Measurements from ENCODE around the gene IQCK.
"Not testable (repeated sequence)": the region's sequence is repeated elsewhere in the genome, so short reads cannot be mapped to it uniquely, and the experiment has no call there.

Gene IQCK

DNA sequence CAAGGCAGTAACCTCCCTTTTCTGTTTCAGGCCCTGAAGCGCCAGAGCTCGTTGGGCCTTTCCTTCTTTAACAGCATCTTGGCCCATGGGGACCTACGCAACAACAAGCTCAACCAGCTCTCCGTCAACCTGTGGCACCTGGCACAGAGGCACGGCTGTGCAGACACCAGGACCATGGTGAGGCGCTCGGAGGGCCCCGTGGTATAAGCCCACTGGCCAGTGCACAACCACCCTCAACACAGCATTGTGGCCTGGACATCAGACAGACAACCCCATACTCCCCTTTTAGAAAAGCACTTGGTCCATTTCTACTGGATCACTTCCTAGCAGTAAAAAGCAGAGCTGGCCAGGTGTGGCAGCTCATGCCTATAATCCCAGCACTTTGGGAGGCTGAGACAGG, 18.6 kb upstream of the IQCK start:
- DNase-seq (ENCODE audit: low spot score) = no peak

DNA sequence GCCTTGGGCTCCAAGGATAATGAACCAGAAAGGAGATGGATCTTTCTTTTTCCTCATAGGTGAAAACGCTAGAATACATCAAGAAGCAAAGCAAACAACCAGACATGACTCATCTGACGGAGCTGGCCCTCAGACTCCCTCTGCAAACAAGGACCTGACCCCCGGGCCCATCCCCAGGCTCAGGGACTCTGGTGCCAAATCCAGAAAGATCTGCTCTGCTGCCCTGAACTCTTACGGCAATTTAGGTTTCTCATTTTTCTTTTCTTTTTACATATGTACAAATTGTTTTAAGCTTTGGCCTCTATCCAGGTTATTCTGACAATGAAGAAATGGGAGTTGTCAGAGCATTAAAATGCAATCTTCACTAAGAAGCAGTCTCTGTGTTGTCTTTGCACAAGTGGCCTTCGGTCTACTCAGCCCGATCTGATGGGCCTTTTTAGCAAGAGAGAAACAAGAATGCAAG, 17.7 kb upstream of the IQCK start:
- no peak for DNase-seq (ENCODE audit: low spot score)

DNA sequence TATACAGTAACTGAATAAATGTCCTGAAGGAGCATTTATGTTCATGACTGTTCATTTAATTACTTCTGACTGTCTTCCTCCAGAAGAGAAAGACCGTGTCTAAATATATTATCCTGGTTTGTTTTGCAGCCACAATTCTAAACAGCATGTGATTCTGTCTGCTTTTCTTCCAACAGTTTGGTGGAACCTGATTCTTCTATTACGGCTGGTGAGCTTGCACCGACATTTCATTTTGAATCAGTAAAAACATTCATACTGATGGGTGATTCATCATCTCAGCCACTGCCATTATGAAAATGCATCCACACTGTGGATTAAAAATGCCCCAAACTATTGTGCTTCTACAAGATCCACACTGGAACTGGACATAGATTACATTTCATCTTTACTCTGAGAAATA, 17.0 kb upstream of the IQCK start:
- DNase-seq (ENCODE audit: low spot score) = no peak

DNA sequence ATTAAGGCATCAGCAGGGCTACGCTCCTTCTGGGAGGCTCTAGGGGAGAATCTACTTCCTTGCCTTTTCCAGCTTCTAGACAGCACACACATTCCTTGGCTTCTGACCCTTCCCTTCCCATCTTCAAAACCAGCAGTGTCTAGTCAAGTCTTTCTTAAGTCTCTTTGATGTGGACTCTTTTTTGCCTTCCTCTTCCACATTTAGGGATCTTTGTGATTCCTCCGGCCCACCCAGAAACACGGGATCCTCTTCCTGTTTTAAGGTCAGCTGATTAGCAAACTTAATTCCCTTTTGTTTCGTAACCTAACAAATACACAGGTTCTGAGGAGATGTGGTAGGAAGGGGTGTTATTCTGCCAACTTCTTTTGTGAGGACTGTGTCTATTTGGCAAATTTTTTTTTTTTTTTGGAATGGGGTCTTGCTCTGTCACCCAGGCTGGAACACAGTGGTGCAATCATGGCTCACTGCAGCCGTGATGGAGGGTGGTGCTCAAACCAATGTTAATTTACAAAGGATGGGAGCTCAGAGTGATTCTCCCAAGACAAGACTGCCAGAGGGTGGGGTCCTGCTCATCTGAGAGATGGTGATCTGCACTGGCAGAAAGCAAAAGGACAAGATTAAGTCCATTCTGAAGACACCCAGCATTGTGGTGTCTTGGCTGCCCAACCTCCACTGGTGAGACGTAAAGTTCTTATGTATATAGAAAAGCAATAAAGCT, 14.7 kb upstream of the IQCK start:
- DNase-seq (ENCODE audit: low spot score) = no peak

DNA sequence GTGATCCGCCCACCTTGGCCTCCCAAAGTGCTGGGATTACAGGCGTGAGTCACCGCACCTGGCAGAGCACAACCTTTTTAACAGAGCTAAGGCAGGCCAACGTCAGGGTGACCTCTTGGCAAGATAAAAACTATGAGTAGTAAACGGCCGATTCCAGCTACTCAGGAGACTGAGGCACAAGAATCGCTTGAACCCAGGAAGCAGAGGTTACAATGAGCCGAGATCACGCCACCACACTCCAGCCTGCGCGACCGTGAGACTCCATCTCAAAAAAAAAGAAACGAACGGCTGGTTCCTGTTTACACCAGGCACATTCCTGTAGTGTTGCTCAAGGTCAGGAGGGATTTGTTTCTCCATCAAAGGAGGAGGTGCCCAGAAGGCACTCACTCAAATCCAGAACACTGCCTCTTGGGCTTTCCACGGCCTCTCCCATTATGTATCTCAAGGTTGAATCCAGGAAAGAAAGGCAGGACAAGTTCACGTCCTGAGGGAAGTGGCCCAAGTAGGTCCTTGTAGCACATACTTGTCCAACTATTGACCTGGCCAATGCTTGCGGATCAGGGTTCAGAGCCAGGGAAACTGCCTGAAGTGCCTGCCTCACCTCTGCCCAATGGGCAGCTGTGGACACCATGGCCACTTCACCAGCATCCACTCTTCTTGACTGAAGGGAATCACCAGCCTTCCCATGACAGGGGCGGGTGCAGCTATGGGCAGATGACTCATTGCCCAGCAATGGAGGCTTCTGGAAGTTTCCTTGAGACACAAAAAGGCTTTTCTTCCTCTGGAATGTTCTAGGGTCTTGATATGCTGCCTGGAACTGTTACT, 13.5 kb upstream of the IQCK start:
- no peak for DNase-seq (ENCODE audit: low spot score)

DNA sequence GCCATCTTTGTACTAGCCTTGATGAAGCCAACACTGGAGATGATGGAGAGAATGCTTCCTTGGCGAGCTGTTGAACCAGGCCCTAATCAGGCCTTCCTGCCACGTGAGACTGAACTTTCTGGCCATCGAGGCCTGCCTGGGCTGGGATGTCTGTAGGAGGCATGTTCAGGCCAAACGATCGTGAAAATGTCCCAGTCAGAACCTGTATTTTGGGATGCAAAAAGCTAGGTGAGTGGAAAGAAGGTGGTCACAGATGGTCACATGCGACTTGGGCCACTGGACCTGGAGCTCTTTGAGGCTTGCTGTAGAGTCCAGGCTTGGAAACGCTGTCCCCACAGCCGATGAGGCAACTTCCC, 12.9 kb upstream of the IQCK start:
- no peak for DNase-seq (ENCODE audit: low spot score)

DNA sequence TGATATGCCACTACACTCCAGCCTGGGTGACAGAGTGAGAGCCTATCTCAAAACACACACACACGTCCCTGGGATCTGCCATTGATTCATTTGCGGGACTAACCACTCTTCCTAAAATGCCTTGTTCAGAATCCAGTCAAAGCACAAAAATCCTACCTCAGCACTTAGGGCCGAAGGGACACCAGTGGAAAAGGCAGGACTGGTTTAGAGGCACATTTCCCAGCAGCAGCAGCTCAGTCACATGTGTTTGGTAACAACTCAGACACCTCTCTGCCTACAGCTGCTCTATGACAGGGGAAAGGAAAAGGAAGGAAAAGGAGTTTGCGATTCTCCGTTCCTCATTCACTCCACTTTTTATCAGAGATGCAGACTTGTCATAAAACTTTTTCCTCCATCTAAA, 12.2 kb upstream of the IQCK start:
- DNase-seq (ENCODE audit: low spot score) = no peak

DNA sequence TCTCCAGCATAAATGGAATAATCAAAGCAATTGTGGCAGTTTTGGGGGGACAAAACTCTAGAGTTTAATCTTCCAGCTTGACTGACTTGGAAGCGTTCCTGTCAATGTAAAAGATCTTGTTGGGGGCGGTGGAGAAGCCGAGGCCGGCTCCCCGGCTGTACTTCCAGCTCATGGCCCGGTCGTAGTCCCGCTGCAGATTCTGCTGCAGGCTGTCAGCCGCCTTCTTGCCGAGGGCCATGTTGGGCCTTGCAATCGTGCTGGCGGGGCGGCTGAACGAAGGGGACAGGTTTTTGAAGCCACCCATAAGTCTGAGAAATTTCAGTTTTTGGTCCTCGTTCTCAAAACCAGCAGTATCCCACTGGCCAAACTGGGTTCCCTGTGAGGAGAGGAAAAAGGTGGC, 11.2 kb upstream of the IQCK start:
- DNase-seq (ENCODE audit: low spot score) = no peak

DNA sequence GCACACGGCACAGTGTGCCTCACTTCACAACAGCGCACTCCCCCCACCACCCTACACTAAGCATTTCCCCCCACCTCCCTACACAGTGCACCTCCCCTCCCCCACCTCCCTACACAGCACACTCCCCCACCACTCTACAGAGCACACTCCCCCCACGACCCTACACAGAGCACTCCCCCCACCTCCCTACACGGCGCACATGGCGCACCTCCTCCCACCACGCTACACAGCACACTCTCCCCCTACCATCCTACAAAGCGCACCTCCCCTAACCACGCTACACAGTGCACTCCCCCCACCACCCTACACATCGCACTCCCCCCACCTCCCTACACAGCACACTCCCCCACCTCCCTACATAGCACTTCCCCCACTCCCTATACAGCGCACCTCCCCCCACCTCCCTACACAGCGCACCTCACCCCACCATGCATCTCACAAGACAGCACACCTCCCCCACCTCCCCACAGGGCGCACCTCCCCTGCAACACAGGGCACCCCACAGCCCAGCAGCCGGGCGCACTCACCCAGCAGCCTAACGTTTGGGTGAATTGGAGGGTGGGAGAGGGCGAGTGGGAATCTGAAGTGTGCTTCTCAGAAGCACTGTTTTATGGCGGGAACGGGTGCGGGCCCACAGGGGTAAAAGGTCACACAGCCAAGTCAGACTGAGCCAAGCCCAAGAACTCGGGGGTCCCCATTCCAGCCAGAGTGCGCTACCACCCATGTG, 10.3 kb upstream of the IQCK start:
- DNase-seq (ENCODE audit: low spot score) = no peak

DNA sequence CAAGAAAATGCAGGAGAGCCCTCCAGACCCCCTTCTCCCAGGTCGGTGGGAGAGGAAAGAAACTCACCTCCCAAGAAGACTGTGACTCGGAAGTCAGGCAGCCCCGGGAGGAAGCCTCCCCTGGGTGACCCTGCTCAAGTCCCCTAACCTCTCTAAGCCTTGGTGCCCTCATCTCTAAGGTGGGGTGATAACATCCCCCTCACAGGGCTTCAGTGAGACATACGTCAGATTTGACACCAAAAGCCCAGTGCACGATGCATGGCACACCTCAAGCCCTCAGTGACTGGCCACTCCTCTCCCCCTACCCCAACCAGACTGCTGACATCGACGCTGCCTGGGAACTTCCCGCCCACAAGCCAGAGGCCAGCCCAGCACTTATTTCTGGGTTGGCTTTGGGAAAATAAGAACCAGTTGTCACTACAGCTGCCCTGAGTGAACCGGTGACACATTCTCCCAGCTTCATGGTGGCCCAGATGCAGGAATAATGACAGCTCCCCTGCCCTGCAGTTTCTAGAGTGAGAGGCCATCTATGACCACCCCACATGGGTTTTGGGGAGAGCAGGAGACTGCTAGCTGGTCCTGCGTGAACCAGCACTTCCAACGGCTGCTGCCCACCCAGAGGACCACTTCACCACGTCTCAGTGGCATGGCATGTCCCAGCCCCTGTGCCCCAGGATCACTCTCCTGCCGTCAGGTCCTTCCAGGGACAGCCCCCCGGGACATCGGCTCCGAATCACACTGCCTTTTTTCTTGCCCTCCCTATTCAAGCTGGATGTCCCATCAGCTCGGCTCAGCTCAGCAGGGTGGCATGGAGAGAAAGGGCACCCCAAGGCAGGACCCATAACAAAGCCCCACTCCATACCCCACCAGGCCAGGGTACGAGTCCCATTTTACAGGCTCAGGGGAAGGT, 9.5 kb upstream of the IQCK start:
- no peak for DNase-seq (ENCODE audit: low spot score)

DNA sequence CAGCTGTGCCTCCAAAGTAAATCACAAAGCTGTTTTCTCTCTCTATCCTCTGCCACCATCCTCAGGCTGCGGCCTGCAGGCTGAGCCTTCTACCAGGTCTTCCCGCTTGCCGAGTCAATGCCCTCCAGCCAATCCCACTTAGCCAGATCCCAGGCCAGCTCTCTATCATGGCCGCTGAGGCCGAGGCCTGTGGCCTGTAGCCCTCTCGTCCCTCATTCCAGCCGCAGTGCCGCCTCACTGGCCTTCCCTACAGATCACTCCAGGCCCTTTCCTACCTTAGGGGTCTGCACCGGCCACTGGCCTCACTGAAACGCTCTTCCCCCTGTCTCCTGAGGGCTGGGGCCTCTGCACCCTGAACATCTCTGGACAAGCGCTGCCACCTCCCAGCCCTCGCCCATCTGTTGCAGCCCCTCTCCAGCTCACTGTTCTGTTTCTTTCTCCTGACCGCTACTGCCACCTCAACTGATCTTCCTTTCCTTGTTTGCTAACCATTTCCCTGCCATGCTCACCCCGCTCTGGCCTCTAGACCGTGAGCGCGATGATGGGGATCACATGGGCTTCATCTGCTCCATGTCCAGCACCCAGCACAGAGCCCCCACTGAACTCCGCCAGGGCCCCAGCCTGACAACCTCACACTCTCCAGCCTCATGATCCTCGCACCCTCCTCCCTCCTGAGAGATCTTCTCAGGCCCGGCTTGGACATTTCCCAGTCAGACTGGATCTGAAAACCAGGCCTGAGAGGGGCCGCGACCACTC, 8.5 kb upstream of the IQCK start:
- no peak for DNase-seq (ENCODE audit: low spot score)

DNA sequence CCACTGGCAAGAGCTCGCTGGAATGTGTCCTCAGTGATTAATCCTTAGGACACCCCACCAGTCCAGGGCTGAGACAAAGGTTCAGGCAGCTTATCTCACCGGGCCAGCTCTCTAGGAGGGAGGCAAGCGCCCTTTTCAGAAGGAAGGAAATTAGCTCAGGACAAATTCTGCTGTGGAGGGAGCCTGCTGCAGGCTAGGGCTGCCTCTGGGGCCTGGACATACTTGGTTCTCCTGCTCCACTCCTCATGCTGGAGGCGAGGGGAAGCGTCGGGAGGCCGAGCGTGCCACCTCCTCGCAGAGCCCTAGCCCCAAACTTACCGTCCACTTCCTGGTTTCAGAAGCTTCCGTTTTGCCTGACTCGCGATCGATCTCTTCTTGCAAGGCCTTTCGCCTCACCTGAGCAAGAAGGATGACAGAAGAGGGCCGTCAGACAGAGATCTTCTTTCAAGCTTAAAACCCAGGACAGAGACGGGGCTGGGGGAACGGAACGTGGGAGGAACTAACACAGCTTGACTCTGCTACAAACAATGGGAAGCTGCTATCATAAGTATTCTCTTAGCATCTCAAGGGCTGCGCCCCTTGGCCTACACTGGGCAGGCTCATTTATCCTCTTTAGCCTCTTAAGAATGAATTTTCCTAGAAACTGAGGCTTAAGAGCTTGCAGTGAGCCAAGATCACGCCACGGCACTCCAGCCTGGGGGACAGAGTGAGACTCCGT, 7.7 kb upstream of the IQCK start:
- DNase-seq (ENCODE audit: low spot score) = no peak

DNA sequence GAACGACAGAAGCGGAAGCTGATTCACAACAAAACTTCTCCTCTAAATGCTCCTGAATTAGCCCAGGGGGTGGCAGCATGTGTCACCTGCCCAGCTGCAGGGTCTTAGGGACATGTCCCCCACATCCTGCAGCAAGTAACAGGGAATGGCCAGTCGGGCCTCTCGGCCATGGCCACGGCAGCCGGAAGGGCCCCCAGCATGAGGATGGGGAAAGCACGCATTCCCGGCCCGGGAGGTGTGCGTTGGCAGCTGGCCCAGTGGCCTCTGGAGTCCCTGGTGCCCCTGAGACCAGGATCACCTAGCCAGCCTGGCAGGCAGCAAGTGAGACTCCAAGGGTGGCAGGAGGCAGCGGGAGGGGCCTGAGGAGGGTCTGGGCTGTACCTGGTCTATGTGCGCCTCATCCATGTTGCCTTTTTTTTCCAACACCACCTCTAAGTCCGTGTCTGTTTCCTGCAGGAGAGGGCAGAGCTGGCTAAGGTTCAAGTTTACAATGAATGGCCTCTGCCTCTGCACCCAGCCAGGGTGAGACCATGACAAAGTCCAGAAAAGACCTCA, 7.0 kb upstream of the IQCK start:
- DNase-seq (ENCODE audit: low spot score) = no peak

DNA sequence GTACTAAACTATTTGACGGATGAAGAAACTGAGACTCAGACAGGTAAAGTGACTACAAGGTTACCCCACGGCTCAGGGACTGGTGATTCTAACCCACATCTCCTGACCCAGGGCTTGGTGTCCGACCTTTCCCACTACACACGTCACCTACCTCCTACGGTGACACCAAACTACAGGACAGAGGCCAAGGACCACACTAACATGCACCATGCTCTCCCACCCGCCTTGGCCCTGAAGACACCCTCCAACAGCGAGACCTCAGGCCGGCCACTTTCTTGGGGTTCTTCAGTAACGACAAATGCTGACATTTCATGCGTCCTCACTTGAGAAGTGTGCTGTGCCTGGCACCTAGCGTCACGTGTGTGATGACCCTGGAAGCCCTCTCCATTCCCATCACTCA, 6.4 kb upstream of the IQCK start:
- no peak for DNase-seq (ENCODE audit: low spot score)

DNA sequence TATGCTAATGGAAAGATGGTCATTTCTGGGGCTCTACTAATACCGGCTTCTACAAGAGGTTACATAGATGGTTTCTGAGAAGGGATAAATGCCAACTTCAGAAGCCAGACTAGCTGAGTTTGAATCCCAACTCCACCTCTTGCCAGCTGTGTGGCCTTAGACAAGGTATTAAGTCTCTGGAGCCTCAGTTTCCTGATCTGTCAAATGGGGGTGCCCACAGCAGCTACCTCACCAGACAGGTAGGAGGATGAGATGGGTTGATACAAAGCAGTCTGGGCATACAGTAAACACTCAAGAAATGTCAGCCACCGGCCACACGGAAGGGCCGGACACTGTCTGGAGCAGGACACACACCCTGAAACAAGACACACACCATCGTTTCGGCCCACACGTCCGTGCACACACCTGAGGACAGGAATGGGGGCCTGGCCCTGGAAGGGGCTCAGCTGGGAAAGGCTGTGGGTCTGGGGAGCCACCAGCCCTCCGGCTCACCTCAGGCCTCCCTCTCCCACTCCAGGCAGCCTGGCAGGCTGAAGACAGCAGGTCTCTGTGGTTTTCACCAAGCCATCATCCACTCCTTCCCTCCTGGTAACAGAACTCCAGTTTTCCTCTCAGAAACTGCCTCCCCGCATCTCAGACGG, 5.5 kb upstream of the IQCK start:
- no peak for DNase-seq (ENCODE audit: low spot score)

DNA sequence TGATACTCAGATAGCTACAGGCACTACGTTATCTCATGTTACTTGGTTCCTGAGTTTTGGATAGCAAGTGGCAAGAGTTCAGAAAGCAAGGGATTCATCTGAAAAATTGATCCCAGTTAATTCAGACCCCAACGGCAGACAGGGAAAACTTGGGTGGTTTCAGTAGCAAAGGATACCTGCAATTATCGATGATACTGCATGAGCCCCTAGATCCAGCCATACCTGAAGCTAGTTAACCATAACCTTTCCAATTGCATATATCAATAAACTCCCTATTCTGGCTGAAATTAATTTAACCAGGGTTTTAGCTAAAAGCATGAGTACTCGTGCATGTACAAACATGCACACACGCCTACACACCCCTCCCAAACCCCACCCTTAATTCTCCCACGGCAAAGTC, 4.4 kb upstream of the IQCK start:
- no peak for DNase-seq (ENCODE audit: low spot score)

DNA sequence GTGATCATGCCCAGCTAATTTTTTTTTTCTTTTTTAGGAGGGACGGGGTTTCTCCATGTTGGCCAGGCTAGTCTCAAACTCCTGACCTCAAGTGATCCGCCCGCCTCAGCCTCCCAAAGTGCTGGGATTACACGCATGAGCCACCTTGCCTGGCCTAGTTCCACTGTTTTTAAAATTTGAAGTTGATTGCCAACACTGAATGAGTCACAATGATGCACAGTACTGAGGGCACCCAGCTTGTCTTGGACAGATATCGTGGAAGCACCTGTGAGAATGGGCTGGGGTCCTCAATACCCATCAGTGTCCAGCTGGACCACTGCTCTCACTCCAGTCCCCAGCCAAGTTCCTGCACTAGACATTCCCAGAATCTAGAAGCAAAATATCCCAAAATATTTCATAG, 2.5 kb upstream of the IQCK start:
- DNase-seq (ENCODE audit: low spot score) = no peak

DNA sequence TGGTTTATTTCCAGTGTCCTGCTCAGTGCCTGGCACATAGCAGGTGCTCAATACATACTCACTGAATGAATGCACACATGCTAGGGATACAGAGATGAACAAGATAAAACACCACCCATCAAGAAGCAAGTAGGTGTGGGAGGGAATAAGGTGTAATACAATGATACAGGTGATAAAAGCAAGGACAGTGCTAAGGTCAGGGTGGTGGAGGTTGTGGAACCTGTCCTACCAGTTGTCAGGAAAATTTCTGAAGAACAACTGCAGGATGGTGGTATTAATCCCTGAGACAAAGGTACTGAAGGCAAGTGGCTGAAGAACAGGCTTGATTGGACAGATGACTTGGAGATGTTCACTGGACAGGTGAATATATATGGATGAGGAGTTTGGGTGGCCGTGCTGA, 1.9 kb upstream of the IQCK start:
- no peak for DNase-seq (ENCODE audit: low spot score)

DNA sequence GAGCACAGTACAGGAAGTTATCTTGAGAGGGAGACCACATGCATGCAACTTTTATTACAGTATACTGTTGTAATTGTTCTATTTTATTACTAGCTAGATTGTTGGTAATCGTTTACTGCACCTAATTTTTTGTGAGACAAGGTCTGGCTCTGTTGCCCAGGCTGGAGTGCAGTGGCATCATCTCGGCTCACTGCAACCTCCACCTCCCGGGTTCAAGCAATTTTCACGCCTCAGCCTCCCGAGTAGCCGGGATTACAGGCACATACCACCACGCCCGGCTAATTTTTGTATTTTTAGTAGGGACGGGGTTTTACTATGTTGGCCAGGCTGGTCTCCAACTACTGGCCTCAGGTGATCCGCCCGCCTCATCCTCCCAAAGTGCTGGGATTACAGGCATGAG, 1.3 kb upstream of the IQCK start:
- not testable (repeated sequence) for DNase-seq (ENCODE audit: low spot score)

DNA sequence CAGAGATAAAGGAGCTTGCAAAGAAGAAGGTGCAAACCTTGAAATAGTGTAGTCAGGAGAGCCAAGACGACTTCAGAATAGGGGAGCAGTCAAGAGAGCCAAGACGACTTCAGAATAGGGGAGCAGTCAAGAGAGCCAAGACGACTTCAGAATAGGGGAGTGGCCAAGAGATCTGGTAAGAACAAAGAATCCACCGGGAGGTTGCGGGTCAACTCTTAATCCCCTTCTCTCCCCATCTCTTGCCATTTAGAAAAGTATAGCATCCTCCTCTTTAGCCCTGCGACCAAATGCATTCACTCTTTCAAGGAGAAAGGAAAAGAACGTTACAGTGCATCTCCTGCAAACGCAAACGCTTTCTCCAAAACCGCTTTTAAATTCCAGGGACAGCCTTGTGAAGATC, 757 bp upstream of the IQCK start:
- no peak for DNase-seq (ENCODE audit: low spot score)
